Keratinocyte (primary cell): Measurements from ENCODE around the gene RERE.

Experiments used
- EZH2 ChIP-seq: IDR thresholded peaks from one replicate; pipeline ENCODE4 v1.6.1; 2012; ENCODE audit warnings: inconsistent platforms, mild to moderate bottlenecking, low read length, moderate library complexity
- TF ChIP-seq, protein P1 (sequence below), 3 experiments: IDR thresholded peaks in 1 of 3; conservative IDR thresholded peaks in 1 of 3; optimal IDR thresholded peaks in 1 of 3; 2 replicates in 2 of 3; 3 replicates in 1 of 3; pipeline versions ENCODE3 to v1.5.1; 2011; ENCODE audit warnings: low read length in 3 of 3, mild to moderate bottlenecking in 3 of 3, moderate library complexity in 2 of 3, control low read depth in 1 of 3, inconsistent platforms in 1 of 3; ENCODE audit not compliant: insufficient read depth in 2 of 3; ENCODE audit errors: extremely low read depth in 1 of 3

DNA sequence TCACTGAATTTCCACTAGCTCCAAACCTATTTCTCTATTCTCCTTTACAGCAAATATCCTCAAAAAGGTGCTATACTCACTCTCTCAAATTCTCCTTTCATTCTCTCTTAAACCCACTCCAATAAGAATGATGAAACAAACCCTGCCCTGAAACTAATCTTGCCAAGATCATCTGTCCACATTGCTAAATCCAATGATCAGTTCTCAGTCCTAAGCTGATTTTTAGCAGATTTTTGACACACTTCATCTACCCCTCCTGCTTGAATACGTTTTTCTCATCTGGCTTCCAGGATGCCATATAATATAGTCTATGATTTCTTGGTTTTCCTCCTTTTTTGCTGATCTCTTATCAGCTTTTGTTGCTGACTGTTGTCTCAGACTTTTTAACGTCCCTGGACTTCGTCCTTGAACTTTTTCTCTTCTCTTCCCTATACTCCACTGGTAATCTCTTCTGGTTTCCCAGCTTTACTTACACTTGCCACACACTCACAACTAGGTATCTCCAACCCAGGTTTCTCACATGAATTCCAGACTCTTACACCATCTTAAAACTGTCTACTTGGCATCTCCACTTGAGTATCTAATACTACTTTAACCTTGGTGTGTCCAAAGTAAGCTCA lies 35.3 kb downstream of the RERE start:
- no peak for TF ChIP-seq EZH2
- TF ChIP-seq, protein P1, sequence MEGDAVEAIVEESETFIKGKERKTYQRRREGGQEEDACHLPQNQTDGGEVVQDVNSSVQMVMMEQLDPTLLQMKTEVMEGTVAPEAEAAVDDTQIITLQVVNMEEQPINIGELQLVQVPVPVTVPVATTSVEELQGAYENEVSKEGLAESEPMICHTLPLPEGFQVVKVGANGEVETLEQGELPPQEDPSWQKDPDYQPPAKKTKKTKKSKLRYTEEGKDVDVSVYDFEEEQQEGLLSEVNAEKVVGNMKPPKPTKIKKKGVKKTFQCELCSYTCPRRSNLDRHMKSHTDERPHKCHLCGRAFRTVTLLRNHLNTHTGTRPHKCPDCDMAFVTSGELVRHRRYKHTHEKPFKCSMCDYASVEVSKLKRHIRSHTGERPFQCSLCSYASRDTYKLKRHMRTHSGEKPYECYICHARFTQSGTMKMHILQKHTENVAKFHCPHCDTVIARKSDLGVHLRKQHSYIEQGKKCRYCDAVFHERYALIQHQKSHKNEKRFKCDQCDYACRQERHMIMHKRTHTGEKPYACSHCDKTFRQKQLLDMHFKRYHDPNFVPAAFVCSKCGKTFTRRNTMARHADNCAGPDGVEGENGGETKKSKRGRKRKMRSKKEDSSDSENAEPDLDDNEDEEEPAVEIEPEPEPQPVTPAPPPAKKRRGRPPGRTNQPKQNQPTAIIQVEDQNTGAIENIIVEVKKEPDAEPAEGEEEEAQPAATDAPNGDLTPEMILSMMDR (optimal IDR thresholded peaks at IDR 0.05 in 1 of 3, IDR thresholded peaks at IDR 0.05 in 1 of 3, conservative IDR thresholded peaks at IDR 0.05 in 1 of 3; ENCODE audit: extremely low read depth in 1 of 3, insufficient read depth in 2 of 3, low read length in 3 of 3): no peak
